OCI-M2 (cell line): ENCODE data around the gene SH2D3A.
"Not testable (repeated sequence)": the region's sequence is repeated elsewhere in the genome, so short reads cannot be mapped to it uniquely, and the experiment has no call there.

Experiments
- DNase-seq: peaks from one replicate; lab custom pipeline; 2025; ENCODE audit not compliant: unreplicated experiment; lab: John Stamatoyannopoulos, UW

The SH2D3A gene

GRCh38 chr19:6709549-6709948 lies 57.7 kb downstream of the SH2D3A start:
- DNase-seq, result no peak

GRCh38 chr19:6708913-6709312 lies 58.3 kb downstream of the SH2D3A start:
- DNase-seq, result not testable (repeated sequence)

GRCh38 chr19:6708346-6708745 lies 58.9 kb downstream of the SH2D3A start:
- DNase-seq, result no peak

GRCh38 chr19:6707658-6708018 lies 59.6 kb downstream of the SH2D3A start:
- DNase-seq, result no peak

- no peak for DNase-seq
Measured at GRCh38 chr19:6707011-6707657, 60.1 kb downstream of the SH2D3A start.

- DNase-seq, result no peak
Measured at GRCh38 chr19:6706633-6706958, 60.6 kb downstream of the SH2D3A start.

- no peak for DNase-seq
Measured at GRCh38 chr19:6705931-6706632, 61.2 kb downstream of the SH2D3A start.
